Stimulated activated CD8-positive, alpha-beta memory T cell treated with anti-CD3 and anti-CD28 coated beads, Interleukin-4, amount 100 ng/mL, for 24 hours (primary cell): ENCODE data around the gene TMEM129.

Experiments
- DNase-seq: peaks from one replicate; pipeline ENCODE4 v3.0.0-alpha.2; 2020; ENCODE audit warnings: low read depth

The TMEM129 gene

DNA sequence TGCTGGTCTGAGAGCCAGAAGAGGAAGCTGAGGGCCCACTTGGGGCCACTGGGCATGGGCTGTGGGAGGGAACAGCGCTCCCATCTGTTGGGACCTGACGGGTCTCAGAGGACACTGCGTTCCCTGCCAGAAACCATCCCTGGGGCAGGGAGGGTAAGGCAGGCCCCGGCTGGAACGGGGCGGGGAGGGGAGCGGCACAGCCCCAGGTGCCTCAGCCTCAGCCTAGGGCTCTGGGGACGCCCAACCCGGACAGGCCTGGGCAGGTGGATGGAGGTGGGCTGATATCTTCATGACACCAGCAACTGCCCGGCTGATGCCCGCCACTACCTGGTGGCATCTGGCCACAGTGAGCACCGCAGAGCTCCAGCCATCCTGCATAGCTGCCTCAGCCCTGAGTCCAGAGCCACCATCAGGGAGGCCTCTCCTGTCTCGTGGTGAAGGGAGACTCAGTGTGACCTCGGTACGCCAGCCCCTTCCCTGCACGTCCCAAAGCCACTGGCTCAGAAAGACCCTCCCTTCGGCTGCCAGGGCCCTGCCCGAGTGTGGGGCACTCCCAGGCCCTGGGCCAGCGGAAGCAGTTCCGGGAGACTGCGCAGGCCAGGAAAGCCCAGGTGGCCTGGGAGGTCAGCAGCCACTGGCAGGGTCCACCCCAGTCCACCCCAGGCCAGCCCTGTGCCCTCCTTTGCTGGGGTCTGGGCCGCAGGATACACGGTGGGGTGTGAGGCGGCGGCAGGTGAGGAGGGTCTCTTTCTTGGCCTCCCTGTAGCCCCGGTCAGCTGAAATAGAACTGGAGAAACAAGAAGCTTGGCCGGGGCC lies 37.4 kb upstream of the TMEM129 start:
- no peak for DNase-seq

DNA sequence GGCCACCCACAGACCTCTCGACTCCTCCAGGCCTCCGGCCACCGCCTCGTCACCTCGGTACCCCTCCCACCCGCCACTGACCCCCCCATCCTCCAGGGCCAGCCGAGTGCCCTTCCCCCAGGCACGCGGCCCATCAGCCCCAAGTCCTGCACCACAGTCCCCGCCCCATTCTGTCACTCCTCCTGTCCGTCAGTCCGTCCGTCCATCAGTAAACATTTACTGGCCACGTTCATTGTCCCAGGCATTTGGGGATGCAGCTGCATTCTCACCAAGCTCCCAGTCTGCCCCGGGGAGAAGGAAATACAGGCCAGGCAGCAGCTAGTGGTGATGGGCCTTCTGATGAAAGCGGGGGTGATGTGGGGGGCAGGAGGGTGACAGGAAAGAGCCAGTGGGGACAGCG lies 36.7 kb upstream of the TMEM129 start:
- no peak for DNase-seq

DNA sequence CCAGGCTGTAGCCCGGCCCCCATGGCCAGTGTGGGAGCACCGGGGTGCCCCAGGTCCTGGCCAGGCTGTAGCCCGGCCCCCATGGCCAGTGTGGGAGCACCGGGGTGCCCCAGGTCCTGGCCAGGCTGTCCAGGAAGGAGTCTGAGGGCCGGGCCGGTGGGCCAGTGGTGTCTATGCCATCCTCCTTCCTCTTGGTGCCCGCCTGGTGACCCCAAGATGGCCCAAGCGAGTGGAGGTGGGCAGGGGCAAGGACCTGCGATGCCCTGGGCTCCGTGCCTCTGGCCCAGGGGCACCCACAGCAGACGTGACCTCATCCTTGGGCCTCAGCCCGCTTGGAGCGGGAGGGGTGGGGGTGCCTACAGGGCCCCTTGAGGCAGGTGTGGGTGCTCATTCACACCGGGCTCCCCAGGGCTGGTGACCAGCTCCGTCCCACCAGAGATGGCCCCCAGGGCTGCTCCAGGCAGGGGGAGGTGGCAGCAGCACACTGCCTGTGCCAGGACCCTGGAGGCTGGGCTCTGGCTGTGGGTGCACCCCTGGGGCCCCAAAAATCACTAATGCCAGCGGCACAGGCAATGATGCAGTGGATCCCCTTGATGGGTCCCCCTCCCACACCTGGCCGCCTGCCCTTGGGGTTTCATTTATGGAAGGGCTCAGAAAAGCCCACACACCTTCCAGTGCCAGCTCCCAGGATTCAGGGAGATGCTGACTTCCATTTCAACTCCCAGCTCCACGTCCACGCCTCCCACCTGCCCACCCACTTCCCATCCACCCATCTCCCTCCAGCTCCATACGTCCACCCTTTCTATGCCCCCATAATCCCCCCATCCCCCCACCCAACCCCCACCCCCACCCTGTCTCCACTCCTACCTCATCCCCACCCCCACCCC lies 36.0 kb upstream of the TMEM129 start:
- DNase-seq = no peak

DNA sequence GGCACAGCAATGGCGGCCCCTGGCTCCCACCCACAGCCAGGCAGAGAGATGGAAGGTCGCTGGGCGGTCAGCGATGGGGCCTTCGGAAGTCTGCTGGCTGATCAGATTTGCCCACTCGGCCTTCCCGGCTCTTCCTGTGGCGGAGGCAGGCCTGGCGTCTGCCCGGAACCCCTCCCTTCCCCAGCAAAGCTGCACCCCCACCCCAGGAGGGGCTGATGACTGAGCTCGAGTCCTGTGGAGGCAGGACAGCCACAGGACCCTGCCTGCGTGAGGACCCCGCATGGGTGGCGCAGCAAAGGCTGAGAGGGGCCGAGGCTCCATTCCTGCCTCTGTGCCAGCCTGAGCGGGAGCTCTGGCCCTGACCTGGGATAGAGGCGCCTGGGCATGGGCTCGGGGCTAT lies 35.0 kb upstream of the TMEM129 start:
- DNase-seq = no peak

DNA sequence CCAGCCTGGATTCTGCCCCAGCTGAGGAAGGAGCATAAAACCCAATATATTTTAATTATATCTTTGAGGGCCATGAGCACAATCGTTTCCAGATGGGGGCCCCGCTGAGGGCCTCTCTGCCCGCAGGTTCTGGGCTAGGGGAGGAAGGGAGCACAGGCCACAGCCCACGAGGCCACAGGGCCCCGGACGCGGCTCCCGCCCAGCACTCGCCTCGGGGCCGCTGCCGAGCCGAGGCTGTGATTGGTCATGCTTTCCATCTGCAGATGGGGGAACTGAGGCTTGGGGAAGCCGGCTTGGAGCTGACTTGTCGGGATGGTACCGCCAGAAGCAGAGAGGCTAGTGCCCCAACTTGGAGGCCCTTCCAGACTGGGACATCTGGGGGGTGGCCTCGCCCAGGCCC lies 34.2 kb upstream of the TMEM129 start:
- DNase-seq = no peak

DNA sequence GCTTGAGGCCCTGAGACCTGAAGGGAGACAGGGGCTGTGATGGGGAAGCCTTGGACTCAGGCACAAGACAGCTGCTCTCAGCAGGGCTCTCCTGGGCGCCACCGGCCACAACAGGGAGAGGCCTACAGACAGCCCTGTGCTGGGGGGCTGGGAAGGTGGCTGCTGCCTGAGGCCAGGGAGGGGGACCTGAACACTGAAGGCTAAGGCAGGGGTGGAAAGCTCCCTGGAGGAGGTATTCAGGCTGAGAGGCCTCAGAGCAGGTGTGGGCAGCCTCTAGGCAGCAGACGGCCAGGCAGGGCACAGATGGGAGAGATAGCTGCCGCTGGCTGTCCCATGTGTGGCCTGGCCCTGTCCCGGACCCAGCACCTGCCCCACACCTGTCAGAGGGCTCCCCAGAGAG lies 33.2 kb upstream of the TMEM129 start:
- DNase-seq = no peak

DNA sequence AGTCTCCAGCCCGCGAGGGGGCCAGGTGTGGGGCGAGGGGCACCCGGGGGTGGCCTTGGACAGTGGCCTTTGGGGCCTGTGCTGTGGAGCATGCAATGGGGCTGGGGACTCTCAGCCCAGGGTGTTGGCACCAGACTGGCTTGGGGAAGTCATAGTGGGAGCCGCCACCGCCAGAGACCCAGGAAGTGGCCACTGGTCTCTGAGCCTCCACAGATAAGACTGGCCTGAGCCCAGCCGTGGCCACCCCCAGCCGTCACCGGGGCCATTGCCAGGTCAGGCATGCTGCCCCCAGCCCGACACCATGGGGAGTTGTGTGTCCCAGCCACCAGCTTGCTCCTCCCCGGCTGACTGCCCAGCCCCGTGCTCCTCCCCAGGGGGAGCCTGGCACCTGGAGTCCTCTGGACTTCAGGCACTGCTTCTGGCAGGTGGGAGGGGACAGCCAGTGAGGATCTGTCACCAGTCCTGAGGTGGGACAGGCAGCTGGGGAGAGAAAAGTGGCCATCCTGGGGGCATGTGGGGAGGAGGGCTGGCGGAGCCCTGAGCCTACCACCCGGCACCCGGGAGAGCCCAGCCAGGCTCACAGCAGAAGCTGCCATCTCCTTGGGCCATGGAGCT lies 32.7 kb upstream of the TMEM129 start:
- DNase-seq = no peak

DNA sequence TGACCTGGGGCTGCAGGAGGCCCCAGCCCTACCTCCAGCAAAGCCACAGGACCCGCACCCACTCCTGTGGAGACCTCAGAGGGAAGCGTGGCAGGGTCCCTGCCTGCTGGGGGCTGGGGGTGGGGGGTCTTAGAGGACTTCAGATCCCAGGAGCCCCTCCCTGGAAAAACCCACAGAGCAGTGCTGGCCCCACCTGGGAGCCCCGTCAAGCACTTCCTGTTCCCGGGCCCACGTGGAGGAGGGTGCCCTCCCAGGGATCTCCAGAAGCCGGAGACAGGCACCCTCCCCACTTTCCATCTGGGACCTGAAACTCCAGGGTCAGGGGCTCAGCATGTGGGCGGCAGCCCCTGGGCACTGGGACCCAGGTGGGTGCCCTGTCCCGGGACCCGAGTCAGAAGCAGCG lies 32.2 kb upstream of the TMEM129 start:
- DNase-seq = no peak

DNA sequence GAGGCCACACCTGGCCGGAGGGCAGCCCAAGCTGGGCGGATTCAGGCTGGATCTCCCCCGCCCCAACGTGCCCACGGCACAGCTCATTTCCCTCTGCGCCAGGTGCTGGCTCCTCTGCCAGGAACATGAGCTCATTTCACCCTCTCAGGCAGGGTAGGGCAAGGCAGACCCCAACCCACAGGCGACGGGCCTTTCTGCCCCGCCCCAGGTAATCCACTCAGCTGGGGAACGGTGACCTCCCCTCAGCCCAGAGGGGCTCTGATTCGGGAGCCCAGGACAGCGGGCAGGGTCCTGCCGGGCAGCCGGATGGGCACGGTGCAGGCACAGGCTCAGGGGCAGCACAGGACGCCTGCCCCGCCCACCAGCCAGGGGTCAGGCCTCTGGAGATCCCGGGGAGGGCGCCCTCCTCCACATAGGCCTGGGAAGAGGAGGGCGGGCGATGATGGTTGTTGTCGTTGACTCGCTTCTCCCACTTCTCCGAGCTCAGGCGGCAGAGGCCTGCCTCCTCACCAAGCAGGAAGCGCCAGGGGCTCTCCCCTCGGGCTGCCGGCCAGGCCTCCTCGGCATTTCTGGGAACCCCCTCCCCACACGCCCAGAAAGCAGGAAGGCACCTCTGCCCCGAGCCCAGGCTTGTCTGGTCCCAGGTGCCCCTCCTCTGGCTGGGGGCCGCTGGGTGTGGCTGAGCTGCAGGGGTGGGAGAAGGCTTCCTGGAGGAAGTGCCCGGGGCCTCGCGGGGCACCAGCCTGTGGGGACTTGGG lies 31.3 kb upstream of the TMEM129 start:
- no peak for DNase-seq

DNA sequence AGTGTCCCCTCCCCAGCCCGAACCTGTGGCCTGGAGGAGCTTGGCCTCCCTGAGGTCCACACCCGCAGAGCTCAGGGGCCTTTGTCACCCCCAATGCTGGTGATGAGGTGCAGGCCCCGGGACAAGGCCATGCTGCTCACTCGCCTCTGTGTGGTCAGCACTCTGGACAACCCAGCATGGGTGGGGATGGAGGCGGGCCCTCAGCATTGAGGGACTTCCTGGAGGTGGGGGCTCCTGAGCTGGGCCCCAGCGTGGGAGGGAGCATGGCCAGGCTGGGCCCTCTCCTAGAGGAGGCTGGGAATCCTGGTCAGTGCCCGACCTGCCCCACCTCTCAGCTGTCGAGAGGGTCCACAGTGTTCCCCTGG lies 30.8 kb upstream of the TMEM129 start:
- no peak for DNase-seq

DNA sequence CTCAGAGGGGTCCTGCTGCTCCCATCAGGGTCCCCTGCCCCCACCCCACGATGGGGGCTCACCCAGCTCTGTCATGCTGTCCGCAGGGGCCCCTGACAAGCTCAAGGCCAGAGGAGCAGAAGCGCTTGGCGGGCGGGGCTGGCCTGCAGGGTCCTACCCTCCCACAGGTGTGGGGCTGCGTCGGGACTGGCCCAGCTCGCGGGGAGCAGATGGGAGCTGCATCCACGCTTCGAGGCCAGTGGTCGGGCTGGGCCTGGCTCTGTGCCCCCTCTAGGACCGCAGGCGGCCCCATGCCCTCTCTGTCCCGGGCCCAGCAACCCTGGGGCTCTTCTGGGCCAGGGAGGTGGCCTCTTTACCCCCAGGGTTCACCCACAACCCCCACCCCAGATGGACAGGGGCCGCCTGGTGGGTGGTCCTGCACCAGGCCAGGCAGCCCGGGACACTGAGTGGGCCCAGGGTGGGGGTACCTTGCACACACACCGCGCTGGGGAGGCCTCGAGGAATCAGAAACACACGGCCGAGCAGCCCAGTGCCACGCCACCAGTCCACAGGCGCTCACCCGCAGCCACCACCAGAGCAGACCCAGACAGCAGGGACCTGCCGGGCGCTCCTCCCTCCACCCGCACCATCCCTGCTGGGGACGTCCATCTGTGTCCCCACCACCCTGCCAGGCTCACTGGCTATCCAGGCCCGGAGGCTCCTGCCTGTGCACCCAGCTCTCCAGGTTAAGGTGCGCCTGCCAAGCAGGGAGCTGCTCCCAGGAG lies 30.2 kb upstream of the TMEM129 start:
- DNase-seq = no peak

DNA sequence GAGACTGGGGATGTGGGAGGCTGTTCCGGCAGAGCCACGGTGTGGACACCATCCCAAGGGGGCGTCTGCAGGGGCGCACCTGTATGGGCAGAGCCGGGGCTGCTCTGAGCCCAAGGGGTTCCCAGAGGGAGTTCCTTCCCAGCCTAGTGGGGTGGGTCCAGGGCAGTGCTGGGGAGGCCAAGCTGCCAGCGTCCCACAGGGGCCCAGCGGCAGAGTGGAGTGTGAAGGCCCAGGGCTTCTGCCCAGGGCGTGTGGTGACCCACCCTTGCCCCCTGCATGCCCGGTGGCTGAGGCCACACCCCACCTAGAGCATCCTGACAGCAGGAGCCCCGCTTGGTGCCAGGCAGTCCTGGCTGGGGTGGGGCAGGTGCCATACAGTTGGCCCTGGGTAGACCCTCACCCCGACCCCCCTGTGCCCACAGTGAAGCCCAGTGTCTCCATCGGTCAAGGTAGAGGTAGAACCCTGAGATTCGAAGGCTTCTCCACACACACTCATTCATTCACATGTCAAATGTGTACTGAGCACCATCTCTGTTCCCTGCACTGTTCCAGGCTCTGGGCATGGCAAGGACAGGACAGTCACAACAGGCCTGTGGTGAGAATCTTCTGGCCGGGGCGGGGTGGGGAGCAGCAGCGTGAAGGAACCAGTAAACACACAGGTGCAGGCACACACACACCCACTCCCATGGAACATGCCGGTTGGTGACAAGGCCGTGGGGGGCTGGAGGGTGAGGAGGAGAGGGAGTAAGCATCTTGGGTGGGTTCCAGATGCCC lies 29.4 kb upstream of the TMEM129 start:
- no peak for DNase-seq

DNA sequence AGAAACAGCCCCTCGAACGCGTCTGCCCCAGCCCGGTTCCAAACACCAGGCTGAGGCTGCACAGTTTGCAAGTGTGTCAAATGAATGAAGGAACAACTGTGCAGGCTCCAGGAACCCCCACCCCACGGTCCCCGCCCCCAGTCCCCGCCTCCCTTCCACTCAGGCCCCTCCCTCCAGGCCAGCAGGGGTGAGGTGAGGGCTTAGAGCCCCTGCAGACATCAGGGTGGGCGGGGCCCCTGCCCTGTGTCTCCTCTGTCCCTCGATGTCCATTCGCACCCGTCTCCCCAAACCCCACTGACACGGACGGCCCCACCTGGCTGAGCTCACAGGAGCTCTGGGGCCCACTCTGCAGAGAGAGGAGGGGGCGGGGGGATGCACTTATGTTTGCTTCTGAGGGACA lies 28.7 kb upstream of the TMEM129 start:
- DNase-seq = no peak

DNA sequence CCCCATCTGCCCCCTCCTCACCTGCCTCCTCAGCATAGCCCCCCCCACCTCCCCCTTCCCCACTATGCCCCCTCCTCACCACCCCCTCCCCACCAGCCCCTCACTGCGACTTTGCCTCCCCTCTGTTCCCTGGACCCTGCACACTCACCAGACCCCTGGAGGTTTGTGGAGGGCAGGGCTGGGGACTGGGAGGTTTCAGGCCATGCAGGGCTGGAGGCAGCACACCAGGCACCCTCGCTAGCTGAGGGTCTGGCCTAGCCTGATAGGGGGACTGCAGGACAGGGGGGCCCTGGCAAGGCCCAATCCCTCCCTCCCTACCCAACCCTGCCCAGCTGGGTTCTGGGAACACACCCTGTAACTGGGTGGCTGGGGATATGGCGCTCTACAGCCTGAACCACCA lies 28.2 kb upstream of the TMEM129 start:
- no peak for DNase-seq

DNA sequence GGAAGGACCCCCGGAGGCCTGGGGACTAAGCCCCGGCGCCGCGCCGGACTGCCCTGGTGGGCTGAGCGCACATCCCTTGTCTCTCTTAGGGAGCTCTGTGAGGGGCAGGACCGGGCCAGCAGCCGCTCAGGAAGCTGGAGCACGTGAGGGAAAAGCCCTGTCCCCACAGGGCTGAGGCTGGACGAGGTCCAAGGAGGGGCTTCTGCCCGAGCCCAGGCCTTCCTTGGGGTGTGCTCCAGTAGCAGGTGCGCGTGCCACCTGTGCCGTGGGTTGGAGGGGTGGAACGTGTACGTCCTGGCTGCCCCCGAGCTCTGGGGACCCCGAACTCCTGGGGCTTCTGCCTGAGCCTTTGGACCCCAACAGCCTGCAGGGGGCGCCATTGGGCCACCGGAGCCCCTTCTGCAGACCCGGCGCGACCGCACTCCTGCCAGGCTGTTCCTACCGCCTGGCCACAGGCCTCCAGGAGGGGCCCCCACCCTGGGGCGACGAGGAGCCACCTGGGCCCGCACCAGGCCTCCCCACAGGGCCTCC lies 27.4 kb upstream of the TMEM129 start:
- DNase-seq = peak; percentile 76

DNA sequence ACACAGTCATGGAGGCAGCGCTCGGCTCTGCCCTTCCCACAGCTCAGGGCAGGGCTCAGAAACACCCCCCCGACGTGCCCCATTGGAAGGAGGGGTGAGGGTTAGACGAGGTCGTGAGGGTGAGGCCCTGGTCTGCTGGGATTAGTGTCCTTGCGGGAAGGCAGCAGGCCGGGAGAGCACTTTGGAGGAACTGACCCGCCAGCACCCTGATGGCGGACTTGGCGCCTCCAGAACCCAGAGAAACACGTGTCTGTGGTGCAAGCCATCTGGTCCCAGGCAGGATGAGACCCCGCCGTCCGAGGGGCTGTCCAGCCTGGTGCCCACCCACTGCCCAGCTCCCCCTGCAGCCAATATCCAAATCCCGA lies 26.5 kb upstream of the TMEM129 start:
- DNase-seq = no peak

DNA sequence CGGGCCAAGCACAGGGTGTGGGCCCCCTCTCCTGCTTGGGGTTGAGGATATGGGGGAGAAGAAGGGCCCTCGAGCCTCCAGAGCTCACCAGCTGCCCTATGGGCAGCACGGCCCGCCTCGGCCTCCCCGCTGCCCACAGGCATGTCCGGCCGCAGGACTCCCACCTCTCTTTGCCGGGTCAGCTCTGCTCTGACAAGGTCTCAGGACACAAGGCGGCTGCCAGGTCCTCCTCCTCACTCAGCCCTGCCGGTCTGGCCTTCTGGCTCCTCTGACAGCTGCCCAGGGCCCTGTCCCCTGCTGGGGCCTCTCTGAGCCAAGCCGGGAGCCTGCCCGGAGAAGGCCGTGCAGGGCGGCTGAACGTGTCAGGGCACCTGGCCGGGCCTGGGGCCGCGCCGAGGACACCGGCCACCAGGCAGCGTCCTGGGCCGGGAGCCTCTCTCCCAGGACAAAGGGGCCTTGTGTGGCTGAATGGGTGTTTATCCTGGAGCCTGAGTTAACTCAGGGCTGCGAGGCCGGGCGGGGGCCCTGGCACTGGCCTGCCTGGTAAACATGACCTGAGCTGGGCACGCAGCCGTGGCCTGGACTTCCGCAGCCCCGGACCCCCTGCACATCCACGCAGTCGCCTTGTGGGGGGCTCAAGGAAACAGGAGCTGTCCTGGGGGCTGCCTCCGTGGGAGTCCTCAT lies 25.9 kb upstream of the TMEM129 start:
- no peak for DNase-seq

DNA sequence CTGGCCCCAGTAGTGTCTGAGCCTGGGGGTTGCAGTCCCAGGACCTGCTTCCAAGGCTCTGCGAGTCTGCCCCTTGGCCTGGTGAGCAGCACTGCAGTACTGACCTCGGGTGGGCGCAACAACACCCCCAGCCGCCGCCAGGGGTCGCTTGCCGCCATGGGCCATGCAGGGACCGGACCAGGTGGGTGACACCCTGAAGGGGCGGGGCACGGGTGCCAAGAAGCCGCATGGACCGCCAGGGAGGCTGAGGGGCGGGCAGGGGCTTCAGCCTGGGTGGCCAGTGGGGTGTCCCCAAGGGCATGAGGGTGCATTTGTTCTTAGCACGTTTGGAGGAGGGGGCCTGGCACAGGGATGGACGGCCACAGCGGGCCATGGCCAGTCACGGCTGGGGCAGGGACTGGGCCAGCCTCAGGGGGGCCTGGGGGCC lies 25.2 kb upstream of the TMEM129 start:
- peak; percentile 78 for DNase-seq

DNA sequence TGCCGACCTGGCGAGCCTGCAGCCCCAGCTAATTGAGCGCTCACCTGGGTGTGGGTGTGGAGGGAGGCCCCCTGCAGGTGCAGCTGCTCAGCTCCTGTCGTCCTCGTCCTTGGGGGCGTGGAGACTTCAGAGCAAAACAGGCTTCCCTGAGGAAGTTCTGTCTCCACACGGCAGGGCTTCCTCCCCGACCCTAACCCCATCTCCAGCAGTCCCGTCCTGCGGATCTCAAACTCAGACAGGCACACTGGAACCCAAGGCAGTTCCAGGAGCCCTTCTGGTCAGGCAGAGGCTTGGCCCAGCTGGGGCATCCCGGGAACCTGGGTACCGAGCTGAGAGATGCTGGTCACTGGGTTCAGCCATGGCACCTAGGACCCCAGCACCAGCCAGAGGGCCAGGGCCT lies 24.6 kb upstream of the TMEM129 start:
- no peak for DNase-seq

DNA sequence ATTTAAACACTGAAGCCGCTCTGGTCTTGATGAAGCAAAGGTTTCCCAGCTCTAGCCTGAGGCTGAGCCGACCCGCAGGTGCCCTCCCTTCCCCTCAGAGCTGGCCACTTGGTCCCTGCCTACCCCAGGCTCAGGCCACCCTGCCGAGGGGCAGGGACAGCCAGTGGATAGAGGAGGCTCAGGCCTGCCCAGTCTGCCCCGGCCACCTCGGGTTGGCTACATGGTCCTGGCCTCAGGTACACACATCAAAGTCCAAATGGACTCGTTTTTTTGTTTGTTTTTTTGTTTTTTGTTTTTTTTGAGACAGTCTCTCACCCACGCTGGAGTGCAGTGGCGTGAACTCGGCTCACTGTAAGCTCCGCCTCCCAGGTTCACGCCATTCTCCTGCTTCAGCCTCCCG lies 24.0 kb upstream of the TMEM129 start:
- DNase-seq = no peak
